ENCODE data around the gene XKR7.

The XKR7 gene

DNA sequence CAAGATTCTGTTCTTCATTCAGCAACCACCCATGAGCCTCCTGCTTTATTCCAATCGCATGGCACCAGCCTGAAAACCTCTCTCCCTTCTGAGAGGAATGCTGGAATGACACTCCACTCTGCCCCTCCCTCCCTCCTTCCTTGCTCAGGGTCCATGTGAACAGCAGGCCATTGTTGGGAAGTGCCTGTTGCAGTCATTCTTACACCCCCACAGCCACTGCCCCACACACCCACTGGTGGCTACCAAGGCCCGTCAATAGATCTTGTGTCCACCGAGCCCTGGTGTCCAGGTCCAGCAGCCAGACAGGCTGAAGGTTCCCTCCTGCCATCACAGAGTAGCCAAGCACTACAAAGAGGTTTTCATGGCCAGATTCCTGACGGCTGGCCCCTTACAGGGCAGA is 22.6 kb upstream of the XKR7 start:
- no peak for DNase-seq

DNA sequence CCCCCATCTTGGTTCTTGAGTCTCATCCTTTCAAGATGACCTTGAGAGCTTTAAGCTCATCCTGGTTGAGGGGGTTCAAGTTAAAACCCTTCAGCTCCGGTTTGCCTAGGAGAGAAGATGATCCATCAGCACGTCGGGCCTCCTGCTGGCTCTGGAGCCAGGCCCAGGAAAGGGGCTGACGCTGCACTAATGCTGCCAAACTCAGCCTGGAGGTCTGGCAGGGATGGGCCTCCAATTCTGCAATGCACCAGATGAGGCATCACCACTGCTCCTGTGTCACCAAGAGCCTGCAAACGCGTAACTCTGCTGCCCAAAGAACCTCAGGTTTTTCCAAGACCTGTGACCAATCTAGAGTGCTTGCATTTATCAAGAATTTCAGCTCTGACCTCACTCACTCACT is 22.2 kb upstream of the XKR7 start:
- no peak for DNase-seq

DNA sequence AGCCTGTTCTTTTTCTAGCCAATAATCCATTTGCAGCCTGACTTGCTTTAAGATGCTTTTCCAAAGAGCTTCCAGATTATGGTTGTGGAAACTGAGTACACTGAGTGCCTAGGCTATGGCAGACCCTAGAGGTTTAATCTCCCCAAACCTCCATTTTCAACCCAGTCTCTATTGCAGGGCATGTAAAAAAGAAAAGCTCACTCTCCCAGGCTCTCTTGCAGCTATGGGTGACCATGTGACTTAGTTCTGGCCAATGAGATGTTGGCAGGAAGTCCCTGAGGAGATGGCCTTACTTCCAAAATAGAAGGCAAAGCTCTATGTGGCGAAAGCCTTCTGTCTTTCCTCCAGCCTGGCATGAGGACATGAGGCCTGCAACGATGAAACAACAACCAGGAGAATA is 19.9 kb upstream of the XKR7 start:
- DNase-seq, result no peak

DNA sequence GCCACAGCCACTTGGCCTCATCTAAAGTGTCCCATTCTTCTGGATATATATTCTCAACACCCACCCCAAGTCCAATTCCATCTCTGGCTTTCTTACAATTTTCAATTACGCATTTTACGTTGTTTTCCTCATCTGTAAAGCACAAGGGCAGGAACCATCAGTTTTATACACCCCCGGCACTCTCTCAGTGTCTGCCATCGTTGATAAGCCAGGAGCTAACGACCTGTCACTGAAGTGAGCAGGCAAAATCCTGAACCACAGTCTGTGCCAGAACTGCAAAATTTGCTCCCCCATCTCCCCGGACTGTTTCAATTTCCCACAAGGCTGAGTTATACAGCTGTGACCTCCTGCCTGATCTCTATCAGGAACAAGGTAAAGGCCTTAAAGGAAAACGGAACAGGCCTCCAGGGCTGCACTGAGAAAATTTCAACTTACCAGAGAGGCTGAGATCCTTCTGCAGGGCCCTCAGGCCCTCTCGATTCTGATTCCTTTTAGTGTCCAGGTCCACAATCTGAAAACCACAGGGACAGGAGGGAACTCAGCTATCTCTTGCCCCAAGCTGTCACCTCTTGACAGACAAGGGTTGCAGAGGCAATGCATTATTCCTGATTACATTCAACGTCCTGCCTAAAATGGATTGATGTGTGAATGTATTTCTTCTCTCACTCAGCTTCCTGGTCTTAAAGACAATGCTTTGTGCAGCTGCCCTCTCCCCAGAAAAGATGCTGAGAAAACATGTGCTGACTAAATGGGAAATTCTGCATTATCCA is 17.9 kb upstream of the XKR7 start:
- DNase-seq, result no peak

DNA sequence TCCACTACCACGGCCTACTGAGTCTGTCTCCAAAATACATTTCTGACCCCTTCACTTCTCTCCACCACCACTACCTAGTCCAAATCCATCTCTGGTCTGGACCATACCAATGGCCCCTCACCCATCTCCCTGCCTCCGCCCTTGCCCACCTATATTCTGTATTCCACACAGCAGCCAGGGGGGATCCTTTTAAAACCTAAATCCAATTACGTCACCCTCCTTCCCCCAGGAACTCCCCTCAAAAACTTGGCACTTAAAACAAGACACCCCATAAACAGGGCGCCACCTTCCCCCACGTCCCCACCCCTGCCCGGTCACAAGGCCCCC is 16.8 kb upstream of the XKR7 start:
- no peak for DNase-seq

DNA sequence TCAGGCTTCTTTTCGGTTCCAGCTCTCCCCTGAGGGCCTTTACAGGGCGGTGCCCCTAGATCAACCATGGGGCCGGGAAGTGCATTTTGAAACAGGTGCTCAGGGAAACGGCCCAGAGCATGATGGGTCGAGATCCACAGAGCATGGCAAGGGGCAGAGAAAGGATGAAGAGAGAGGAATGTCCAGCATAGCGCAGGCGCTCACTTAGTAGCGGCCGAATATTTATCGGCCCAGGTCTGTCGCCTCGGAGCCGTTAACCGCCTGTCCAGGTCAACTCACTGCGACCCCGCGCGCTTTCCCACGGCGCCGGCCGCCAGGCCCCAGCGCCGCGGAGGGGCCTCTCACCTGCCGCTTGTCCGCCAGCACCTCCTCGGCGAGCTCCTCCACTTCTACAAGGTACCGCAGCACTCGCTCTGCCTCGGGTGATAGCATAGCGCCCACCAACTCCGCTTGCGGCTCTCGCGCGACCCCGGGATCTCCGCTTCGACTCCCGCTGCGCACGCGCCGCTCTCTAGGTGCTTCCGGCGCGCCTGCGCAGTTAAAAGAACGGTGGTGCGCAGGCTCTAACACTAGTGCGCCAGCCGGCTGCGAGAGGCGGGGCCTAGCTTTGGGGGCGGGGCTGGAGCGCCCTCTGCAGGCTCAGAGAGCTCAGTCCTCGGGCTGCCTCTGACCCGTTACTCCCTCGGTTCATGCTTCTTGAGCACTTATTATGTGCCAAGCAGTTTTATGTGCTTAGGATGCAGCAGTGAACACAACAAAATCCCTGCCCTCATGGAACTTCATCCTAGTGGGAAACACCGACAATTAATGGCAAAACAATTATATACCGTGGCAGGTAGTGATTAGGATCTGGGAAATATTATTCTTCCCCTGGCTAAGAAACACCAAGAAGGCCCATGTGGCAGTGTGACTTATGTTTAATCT is 16.2 kb upstream of the XKR7 start, which contains the start of gene PDRG1:
PDRG1 (minus strand) TSS at position 517 of the 924 bp plus-strand sequence; CDS start at position 432, 85 bp downstream.
- DNase-seq, result peak; percentile 86

DNA sequence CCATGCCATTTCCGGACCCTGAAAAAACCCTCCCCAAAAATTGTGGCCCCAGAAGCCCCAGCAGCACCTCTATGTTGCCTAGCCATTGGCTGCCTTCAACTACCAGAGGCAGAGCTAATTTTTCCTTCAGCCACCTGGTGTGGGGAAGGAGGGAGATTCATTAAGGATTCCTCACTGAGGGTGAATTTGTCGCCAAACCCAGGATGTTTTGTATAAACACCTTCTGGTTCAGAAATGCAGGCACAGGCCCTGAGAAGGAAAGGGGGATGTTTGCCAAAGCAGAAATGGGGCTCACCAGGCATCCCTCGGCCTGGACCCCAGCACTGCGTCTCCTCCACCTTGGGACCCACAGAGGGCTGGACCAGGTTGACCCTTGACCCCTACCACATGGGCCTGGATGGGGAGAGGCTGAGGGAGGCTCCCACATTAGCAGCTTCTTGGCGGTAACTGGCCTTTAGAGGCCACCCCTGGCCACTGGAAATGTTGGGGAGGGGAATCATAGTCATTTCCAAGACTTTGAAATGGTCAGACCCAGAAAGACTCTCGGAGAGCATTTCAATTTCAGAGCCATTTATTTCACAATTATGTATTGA is 14.3 kb upstream of the XKR7 start:
- DNase-seq, result no peak

DNA sequence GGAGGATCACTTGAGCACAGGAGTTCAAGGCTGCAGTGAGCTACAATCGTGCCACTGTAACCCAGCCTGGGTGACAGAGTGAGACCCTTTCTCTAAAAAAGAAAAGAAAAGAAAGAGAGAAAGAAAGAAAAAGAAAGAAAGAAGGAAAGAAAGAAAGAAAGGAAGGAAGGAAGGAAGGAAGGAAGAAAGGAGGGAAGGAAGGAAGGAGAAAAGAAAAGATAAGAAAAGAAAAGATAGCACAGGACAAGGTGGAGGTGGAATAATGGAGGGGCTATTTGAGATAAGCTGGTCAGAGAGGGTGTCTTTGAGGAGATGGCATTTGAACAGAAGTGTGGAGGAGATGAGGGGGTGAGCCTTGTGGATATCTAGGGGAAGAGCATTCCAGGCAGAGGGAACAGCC is 13.5 kb upstream of the XKR7 start:
- no peak for DNase-seq

DNA sequence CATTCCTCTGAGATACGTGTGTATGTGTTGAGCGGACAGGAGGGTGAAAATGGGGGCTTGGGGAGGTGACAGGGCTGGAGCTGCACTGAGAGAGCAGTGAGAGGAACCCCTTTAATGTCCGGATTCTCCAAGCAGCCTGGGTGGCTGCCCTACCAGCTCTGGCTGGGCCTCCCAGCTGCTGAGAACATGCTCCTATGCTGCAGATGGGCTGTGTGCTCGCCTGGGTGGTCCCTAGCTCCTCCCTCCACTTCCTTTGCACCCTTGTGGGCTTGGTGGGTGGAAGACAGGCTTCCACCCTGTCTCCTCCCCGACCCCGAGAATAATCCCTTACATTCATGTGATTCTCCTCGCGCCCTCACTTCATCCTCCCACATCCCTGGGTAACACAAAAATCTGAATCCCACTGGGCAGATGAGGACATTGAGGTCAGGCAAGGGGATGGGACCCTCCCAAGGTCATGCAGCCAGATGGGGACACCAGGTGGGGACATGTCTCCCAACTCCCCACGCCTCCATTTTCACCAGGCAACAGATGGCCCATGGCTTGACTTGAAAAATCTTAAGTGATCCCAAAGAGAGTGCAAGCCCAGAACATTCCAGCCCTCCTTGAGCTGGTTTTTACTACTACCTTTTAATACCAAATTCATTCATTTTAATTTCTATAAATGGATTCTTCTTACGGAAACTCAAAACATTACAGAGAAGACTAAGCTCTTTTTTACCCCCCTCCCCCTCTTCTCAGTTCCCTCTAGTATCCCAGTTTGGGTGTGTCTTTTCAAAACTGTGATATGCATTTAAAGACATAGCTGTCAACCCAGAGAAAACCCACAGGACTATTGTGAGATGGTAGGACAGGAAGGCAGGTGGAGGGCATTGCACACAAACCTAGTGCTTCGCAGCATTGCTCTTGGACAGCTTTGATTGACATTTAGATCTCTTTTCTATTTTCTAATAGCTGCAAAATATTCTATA is 11.1 kb upstream of the XKR7 start:
- no peak for DNase-seq

DNA sequence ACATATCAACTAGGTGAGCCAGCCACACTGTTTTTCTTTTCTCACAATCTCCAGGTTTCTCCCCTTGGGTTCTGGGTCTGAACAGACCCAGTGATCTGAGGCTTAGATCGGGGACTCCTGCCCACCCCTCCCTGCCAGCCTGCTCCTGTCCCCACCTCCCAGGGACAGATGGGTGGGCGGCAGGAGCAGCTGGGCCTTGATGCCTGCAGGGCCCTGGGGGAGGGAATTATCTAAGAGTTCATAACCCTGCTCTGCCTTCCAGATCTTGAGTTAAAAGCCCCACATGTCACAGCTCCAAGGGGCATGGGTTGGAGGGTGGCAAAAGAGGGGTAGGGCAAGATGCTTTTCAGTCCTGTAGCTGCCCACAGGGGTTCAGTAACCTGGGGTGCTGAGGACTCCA is 5.2 kb upstream of the XKR7 start:
- DNase-seq, result no peak

DNA sequence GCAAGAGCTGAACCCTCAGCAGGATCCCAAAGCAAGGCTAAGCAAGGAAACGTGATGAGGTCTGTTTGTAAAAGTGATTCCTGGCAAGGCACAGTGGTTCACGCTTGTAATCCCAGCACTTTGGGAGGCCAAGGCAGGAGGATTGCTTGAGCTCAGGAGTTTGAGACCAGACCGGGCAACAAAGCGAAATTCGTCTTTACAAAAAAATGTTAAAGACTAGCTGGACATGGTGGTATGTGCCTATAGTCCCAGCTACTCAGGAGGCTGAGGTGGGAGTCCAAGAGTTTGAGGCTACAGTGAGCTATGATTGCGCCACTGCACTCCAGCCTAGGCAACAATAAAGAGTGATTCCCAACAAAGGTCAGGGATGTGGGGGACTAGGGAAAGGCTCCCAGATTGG is 4.1 kb upstream of the XKR7 start:
- DNase-seq, result no peak

DNA sequence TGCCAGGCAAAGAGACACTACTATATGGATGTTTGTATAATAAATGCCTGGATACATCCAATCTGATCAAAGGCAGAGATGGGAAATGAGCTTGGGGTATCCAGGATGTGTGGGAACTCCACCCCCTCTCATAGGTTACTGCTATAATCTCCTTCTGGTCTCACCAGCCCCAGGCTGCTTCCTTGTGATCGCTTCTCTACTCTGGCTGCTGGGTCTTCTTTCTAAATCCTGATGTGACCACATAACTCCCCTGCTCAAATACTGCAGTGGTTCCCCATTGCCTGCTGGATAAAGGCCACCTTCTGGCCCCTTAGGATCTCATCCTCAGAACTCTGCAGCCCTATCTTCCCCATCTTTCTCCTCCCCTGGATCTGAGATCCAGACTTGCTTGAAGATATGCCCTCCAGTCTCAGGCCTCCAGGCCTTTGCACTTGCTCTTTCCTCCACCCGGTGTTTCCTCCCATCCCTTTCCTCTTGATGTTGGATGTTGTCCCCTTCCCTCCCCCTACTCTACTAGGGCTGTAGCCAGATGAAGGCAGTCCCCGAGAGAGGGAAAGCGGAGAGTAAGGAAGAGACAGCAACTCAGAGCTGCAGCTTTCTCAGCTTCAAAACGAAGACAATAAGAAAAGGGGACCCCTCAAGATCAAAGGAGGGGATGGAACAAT is 828 bp upstream of the XKR7 start:
- no peak for DNase-seq

DNA sequence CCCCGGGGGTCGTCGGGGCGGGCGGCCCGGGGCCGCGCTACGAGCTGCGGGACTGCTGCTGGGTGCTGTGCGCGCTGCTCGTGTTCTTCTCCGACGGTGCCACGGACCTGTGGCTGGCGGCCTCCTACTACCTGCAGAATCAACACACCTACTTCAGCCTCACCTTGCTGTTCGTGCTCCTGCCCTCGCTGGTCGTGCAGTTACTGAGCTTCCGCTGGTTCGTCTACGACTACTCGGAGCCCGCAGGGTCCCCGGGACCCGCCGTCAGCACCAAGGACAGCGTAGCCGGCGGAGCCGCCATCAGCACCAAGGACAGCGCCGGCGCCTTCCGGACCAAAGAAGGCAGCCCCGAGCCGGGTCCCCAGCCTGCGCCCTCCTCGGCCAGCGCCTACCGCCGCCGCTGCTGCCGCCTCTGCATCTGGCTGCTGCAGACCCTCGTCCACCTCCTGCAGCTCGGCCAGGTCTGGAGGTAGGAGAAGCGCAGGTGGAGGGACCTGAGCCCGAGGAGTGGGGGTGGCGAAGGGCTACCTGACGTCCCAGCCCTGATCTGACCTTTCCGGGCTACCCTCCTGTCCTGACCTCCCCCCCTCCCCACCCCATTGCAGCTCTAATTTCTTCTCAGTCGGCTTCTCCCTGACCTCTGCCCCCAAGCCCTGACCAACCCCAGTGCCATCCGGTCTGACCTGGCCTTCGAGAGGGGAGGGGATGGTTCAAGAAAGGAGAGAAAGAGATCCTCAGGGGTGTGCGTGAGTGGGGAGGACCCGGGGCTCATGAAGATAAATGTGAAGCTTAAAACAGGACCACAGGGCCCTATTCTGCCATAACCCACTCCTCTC is 558 bp downstream of the XKR7 start:
- DNase-seq, result no peak

DNA sequence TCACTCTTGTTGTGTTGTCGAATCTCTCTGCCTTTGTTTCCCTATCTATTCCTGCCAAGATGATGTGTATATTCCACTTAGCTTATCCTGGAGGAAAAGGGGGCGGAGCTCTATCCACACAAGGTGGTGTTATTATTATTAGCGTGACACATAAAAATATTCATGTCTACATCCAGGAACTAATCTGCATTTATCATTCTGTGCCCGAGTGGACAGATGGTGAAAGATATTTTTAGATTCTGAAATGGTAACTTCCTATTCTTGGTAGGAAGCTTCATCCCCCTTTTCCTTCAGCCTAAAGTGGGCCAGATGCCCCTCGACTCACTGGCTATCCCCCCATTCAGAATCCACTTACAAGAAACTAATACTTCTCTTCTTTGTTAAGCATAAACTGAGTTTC is 2.0 kb downstream of the XKR7 start:
- DNase-seq, result no peak

DNA sequence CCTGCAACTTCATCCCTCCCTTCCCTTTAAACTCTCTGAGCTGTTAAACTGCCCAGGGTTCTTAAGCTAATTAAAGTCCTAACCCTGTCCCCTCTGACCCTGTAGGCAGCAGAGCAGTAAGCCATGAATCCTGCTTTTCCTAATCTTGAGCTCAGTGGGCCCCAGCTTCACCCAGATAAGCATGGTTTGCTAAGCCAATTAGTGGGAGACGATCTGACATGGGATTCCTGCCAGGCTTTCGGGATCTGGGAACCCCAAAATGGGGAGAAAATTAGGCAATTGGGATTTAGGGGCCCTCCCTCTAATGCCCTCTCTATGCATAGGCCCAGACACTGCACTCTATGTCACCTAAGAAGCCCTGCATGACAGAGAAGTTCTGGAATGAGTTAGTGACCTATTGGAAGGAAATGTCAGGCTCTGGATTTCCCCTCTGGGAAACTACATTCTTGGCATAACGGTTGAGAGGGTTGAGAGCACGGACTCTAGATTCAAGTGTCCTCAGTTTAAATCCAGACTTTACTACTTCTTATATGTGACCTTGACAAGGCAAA is 4.6 kb downstream of the XKR7 start:
- no peak for DNase-seq

DNA sequence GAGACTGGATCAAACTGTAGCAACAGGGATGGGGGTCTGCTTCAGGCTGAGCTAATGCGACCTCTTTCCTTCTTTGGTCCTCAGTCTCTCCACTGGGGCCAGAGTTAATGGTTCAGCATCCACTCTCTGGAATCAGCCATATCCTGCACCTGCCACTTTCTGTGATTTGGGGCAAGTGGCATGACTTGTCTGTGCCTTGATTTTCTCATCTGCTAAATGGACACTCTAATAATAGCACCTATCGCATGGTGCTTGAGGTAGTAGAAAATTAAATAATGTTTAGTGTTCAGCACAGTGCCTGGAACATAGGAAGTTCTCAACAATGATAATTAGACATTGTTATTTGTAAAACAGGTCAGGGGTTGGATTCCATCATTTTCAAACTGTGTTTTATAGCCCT is 6.3 kb downstream of the XKR7 start:
- no peak for DNase-seq

DNA sequence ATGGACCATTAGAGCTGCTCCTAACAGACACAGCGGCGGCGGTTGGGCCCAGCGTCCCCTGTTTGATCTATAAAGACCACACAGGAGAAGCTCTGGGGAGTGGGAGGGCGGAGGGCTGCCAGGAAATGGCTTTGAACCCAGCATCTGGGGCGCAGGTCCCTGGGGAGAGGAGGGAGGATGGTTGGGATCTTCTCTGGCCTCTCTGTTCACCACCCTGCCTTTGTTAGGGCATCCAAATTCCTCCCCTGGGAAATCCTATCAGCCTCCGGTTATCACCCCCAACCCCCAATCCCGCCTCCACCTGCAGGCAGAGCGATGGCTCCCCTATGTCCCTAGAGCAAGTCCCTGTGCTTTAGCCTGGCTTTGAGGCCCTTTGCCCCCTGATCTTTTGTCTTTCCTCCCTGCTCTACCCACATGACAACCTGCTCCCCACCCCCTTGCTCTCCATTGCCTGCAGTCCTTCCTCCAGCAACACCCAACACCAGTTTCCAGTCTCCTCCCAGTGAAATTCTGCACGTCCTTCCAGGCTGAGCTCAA is 7.1 kb downstream of the XKR7 start:
- no peak for DNase-seq

DNA sequence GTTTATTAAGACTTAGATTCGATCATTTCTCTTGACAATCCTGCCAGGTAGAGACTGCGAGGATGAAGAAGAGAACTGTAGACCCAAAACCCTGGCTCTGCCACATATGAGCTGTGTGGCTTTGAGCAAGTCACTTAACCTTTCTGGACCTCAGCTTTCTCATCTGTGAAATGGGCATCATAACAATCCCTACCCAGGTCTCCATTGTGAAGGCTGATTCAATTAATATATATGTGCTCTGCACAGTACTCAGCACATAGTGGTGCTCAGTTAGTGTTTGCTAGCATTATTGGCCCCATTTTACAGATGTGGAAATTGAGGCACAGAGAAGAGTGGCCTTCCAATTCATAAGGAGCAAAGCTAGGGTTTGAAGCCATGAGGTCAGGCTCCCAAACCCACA is 7.9 kb downstream of the XKR7 start:
- DNase-seq, result no peak

DNA sequence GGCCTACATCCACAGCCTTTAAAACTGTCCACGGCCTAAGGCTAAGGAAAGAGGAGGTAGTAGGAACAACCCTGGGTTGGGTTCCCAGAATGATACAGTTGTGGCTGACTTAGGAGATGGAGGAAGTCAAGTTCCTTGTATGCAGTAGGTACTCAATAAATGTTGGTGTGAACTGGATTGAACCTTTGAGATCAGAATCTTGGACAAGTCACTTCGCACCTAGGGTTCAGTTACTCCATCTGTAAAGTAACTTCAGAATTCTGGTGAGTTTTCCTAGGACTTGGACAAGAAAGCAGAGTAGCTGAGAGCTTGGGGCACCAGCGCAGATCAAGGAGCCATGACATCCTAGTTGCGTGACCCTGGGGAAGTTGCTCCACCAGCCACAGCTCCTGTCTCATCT is 9.1 kb downstream of the XKR7 start:
- no peak for DNase-seq

DNA sequence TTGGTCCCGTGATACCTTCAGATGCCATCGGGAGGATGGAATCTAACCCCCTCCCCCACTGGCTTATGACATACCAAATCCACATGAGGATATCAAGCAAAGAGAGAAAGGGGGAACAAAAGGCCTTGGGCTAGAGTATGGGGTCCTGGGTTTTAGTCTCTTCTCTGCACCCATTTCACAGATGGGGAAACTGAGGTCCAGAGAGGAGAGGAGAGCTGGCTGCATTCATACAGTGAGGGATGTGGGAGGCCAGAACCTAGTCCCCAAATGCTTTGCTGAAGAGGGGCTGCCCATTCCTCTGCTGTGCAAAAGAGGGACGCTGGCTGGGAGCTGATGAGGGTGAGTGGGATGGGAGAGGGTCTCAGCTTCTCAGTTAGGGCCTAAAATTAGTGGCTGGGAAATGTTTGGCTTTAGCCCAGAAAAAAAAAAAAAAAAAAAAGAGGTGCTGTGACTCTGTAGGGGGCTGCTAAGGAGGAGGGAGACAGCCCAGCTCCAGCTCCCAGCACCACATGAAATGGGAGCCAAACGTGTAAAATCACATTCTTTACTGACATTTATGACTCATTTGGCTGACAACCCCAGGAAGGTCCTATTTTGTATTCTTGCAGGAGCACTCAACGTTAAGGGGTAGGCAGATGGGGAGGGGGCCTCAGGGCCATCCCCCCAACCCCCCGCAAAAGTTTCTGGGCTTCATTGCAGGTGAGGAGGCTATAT is 11.9 kb downstream of the XKR7 start:
- DNase-seq, result no peak
